H1 (cell line): Measurements from ENCODE around the gene MYH9. TPM values are rescaled to one million over a fixed set of nuclear protein-coding genes. Genes with fewer than 3 reads are reported as not detected.

Experiments used
- polyA plus RNA-seq, 7 experiments: library from polyadenylated mRNA; depleted of rRNA in 3 of 7; stranded (reverse) in 5 of 7; unstranded in 2 of 7; fragments of >200 nt in 5 of 7; fragments of 200-250 nt in 2 of 7; gene quantifications; 1 replicate in 5 of 7; 2 replicates in 1 of 7; 4 replicates in 1 of 7; pipeline versions ENCODE4 v1.2.1 to v1.2.3, GENCODE V29; 2011 to 2013; ENCODE audit warnings: missing spikeins in 2 of 7, mixed read lengths in 2 of 7
- total RNA-seq: library from RNA; stranded (reverse); fragmentation: NEBNext Ultra II Directional; extraction: Animal tissue kit (Norgen Biotek cat#: 25700); gene quantifications from 2 replicates; pipeline ENCODE4 v1.2.1, GENCODE V29; 2021
- TF ChIP-seq, protein P1 (sequence below): fragments of 300-600 bp; sonication (generic); IDR thresholded peaks from 2 replicates; pipeline ENCODE4 v1.7.1; 2012; ENCODE audit warnings: low read length, moderate library complexity, mild to moderate bottlenecking, inconsistent platforms; ENCODE audit not compliant: insufficient replicate concordance
- TF ChIP-seq, protein P2 (sequence below): IDR thresholded peaks from 2 replicates; pipeline ENCODE4 v1.6.1; 2012; ENCODE audit warnings: low read length, inconsistent platforms

The MYH9 gene
- total and polyA plus RNA-seq, 2 of the 8 experiments (the other 6 are each of a cell fraction or from before 2014, with no cell fraction given) = 24.9 to 322 TPM

DNA sequence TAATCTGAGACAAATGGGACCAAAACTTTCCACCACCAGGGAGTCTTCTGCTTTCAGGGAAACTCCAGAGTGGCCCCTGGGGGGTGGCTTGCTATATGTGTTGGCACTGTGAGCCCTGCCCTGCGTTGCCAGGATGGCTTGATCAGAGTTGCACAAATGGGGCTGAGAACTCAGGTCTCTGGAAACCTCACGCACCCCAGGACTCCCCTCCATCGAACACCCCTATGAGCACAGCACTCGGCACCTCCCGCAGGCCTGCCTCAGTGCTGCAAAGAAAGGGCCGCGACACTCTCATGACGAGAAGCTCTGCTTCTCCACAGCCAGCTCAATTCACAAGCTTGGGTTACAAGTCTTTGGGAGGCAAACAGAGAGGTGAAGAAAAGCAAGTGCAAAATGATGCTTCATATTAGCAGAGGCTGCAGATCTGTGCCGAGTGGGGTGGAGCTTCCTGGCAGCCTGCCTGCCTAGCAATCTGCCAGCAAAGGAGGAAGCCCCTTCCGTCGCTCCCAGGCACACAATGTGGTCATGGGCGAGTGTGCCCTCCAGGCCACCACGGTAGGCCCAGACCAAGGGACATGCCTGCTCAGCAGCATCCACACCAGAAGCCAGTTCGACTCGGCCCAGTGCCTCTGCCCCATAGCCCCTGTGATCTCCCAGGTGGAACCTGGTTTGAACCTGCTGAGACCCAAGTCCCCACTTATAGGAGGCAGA is 55.7 kb downstream of the MYH9 start (continued):
- TF ChIP-seq, protein P1, sequence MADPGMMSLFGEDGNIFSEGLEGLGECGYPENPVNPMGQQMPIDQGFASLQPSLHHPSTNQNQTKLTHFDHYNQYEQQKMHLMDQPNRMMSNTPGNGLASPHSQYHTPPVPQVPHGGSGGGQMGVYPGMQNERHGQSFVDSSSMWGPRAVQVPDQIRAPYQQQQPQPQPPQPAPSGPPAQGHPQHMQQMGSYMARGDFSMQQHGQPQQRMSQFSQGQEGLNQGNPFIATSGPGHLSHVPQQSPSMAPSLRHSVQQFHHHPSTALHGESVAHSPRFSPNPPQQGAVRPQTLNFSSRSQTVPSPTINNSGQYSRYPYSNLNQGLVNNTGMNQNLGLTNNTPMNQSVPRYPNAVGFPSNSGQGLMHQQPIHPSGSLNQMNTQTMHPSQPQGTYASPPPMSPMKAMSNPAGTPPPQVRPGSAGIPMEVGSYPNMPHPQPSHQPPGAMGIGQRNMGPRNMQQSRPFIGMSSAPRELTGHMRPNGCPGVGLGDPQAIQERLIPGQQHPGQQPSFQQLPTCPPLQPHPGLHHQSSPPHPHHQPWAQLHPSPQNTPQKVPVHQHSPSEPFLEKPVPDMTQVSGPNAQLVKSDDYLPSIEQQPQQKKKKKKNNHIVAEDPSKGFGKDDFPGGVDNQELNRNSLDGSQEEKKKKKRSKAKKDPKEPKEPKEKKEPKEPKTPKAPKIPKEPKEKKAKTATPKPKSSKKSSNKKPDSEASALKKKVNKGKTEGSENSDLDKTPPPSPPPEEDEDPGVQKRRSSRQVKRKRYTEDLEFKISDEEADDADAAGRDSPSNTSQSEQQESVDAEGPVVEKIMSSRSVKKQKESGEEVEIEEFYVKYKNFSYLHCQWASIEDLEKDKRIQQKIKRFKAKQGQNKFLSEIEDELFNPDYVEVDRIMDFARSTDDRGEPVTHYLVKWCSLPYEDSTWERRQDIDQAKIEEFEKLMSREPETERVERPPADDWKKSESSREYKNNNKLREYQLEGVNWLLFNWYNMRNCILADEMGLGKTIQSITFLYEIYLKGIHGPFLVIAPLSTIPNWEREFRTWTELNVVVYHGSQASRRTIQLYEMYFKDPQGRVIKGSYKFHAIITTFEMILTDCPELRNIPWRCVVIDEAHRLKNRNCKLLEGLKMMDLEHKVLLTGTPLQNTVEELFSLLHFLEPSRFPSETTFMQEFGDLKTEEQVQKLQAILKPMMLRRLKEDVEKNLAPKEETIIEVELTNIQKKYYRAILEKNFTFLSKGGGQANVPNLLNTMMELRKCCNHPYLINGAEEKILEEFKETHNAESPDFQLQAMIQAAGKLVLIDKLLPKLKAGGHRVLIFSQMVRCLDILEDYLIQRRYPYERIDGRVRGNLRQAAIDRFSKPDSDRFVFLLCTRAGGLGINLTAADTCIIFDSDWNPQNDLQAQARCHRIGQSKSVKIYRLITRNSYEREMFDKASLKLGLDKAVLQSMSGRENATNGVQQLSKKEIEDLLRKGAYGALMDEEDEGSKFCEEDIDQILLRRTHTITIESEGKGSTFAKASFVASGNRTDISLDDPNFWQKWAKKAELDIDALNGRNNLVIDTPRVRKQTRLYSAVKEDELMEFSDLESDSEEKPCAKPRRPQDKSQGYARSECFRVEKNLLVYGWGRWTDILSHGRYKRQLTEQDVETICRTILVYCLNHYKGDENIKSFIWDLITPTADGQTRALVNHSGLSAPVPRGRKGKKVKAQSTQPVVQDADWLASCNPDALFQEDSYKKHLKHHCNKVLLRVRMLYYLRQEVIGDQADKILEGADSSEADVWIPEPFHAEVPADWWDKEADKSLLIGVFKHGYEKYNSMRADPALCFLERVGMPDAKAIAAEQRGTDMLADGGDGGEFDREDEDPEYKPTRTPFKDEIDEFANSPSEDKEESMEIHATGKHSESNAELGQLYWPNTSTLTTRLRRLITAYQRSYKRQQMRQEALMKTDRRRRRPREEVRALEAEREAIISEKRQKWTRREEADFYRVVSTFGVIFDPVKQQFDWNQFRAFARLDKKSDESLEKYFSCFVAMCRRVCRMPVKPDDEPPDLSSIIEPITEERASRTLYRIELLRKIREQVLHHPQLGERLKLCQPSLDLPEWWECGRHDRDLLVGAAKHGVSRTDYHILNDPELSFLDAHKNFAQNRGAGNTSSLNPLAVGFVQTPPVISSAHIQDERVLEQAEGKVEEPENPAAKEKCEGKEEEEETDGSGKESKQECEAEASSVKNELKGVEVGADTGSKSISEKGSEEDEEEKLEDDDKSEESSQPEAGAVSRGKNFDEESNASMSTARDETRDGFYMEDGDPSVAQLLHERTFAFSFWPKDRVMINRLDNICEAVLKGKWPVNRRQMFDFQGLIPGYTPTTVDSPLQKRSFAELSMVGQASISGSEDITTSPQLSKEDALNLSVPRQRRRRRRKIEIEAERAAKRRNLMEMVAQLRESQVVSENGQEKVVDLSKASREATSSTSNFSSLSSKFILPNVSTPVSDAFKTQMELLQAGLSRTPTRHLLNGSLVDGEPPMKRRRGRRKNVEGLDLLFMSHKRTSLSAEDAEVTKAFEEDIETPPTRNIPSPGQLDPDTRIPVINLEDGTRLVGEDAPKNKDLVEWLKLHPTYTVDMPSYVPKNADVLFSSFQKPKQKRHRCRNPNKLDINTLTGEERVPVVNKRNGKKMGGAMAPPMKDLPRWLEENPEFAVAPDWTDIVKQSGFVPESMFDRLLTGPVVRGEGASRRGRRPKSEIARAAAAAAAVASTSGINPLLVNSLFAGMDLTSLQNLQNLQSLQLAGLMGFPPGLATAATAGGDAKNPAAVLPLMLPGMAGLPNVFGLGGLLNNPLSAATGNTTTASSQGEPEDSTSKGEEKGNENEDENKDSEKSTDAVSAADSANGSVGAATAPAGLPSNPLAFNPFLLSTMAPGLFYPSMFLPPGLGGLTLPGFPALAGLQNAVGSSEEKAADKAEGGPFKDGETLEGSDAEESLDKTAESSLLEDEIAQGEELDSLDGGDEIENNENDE = no peak
- TF ChIP-seq, protein P2, sequence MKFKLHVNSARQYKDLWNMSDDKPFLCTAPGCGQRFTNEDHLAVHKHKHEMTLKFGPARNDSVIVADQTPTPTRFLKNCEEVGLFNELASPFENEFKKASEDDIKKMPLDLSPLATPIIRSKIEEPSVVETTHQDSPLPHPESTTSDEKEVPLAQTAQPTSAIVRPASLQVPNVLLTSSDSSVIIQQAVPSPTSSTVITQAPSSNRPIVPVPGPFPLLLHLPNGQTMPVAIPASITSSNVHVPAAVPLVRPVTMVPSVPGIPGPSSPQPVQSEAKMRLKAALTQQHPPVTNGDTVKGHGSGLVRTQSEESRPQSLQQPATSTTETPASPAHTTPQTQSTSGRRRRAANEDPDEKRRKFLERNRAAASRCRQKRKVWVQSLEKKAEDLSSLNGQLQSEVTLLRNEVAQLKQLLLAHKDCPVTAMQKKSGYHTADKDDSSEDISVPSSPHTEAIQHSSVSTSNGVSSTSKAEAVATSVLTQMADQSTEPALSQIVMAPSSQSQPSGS = no peak
